Peyer's patch (tissue), 4 donors: ENCODE measurements around the gene CD4.

Source experiments
- POLR2A ChIP-seq, 2 donors: fragments of 450-650 bp; IDR thresholded peaks; one replicate each; pipeline ENCODE4 v1.5.1; 2017; ENCODE audit warnings: antibody characterized with exemption in 2 of 2, mild to moderate bottlenecking in 2 of 2, moderate library complexity in 2 of 2
- TF ChIP-seq, protein P1 (sequence below), 6 experiments: fragments of 450-650 bp in 4 of 6; fragments of 200-600 bp in 2 of 6; sonication (generic) in 1 of 6; IDR thresholded peaks; one replicate each; pipeline ENCODE4 v1.5.1; 2017 to 2019; ENCODE audit warnings: antibody characterized with exemption in 6 of 6, mild to moderate bottlenecking in 3 of 6, moderate library complexity in 1 of 6

DNA sequence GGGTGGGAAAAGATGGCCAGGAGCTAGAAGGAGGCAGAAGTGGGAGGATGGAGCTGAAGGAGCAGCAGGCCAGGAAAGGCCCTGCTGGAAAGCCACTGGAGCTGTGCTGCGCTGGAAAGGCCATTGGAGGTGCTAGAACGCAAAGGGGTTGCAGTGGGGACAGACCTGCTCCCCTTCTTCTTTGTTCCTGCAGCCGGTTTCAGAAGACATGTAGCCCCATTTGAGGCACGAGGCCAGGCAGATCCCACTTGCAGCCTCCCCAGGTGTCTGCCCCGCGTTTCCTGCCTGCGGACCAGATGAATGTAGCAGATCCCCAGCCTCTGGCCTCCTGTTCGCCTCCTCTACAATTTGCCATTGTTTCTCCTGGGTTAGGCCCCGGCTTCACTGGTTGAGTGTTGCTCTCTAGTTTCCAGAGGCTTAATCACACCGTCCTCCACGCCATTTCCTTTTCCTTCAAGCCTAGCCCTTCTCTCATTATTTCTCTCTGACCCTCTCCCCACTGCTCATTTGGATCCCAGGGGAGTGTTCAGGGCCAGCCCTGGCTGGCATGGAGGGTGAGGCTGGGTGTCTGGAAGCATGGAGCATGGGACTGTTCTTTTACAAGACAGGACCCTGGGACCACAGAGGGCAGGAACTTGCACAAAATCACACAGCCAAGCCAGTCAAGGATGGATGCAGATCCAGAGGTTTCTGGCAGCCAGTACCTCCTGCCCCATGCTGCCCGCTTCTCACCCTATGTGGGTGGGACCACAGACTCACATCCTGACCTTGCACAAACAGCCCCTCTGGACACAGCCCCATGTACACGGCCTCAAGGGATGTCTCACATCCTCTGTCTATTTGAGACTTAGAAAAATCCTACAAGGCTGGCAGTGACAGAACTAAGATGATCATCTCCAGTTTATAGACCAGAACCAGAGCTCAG lies 30.0 kb downstream of the CD4 start:
- TF ChIP-seq, protein P1, sequence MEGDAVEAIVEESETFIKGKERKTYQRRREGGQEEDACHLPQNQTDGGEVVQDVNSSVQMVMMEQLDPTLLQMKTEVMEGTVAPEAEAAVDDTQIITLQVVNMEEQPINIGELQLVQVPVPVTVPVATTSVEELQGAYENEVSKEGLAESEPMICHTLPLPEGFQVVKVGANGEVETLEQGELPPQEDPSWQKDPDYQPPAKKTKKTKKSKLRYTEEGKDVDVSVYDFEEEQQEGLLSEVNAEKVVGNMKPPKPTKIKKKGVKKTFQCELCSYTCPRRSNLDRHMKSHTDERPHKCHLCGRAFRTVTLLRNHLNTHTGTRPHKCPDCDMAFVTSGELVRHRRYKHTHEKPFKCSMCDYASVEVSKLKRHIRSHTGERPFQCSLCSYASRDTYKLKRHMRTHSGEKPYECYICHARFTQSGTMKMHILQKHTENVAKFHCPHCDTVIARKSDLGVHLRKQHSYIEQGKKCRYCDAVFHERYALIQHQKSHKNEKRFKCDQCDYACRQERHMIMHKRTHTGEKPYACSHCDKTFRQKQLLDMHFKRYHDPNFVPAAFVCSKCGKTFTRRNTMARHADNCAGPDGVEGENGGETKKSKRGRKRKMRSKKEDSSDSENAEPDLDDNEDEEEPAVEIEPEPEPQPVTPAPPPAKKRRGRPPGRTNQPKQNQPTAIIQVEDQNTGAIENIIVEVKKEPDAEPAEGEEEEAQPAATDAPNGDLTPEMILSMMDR (IDR thresholded peaks at IDR 0.05): no peak
- no peak for TF ChIP-seq POLR2A (IDR thresholded peaks at IDR 0.05)
